ENCODE data around the gene PEX14. TPM values are rescaled to one million over a fixed set of nuclear protein-coding genes. Genes with fewer than 3 reads are reported as not detected.

The PEX14 gene
- total RNA-seq, 1 experiment from 2014 or later = 29.3 TPM

DNA sequence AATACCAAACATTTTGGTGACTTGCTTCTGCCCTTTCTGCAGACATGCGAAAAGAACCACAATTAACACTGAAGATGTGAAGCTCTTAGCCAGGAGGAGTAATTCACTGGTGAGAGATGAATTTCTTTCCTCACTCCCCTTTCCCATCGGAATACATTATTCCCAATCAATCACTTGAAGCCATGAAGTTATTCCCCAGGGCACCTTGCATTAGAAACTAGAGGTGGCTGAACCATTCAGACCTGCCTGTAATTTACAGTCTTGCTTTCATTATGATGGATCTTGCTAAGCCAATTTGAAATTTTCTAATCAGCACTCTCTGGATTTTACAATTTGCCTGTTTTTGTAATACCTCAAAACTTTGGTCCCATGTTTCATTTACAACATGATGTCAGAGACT, 34.4 kb upstream of the PEX14 start:
- Histone ChIP-seq H3K9me2 (ENCODE audit: insufficient read depth) (no peaks in the 10 kb centered on the region), H3K4me2 (ENCODE audit: low read length) (no peak overlapping the region), H3K27ac (ENCODE audit: low read depth, low read length) (no peak overlapping the region), H4K20me1 (ENCODE audit: insufficient read depth) (no peaks in the 10 kb centered on the region), H3K9me3 (ENCODE audit: control insufficient read depth in 1 of 2, insufficient read depth in 1 of 2, low read depth in 1 of 2, low read length in 2 of 2) (no peaks in the 10 kb centered on the region), H3K79me2 (ENCODE audit: insufficient read depth, low read length) (no peaks in the 10 kb centered on the region), H2AFZ (ENCODE audit: low read depth, low read length, poor library complexity, severe bottlenecking) (no peak overlapping the region), H3K4me3 (replicated peaks in 1 of 2; ENCODE audit: low read depth in 1 of 2, low read length in 2 of 2) (no peak overlapping the region), H3K4me1 (ENCODE audit: control insufficient read depth in 1 of 2, insufficient read depth in 2 of 2, low read length in 2 of 2) (no peaks in the 10 kb centered on the region), H3K27me3 (ENCODE audit: insufficient read depth, low read length) (no peaks in the 10 kb centered on the region), H3K9ac (ENCODE audit: low read length) (no peak overlapping the region), H3K36me3 (ENCODE audit: control insufficient read depth in 1 of 2, insufficient read depth in 2 of 2, low read length in 2 of 2) (peaks cover 0 to 4% of the 10 kb centered on the region in 2 experiments; a peak in 1 of 4 replicates)
- ChIA-PET POLR2A (no interaction called here), RAD21 (ENCODE audit: low non-redundant PET in 1 of 2, low total read pairs in 2 of 2, uncharacterized antibody in 2 of 2, unreplicated experiment in 2 of 2) (no interaction called here), CTCF (interaction anchor here (0.6 kb wide), 1 partner anchor 1206 kb away, joined by 3 read pairs; the partner anchor contains the start of gene H6PD)
- intact Hi-C loops (cut with micrococcal nuclease) = no loop called here
- DNase-seq (ENCODE audit: low read depth, low spot score) = no peak
- TF ChIP-seq ZFX (IDR thresholded peaks at IDR 0.05) = no peak
- TF ChIP-seq ZNF274 (IDR thresholded peaks at IDR 0.05; ENCODE audit: low read depth, low read length) = no peak
- no peak for TF ChIP-seq EZH2phosphoT487 (IDR thresholded peaks at IDR 0.05; ENCODE audit: borderline replicate concordance)
- TF ChIP-seq JUND (IDR thresholded peaks at IDR 0.05) = no peak
- TF ChIP-seq SRF (IDR thresholded peaks at IDR 0.05; ENCODE audit: low read depth) = no peak
- TF ChIP-seq, protein P1, sequence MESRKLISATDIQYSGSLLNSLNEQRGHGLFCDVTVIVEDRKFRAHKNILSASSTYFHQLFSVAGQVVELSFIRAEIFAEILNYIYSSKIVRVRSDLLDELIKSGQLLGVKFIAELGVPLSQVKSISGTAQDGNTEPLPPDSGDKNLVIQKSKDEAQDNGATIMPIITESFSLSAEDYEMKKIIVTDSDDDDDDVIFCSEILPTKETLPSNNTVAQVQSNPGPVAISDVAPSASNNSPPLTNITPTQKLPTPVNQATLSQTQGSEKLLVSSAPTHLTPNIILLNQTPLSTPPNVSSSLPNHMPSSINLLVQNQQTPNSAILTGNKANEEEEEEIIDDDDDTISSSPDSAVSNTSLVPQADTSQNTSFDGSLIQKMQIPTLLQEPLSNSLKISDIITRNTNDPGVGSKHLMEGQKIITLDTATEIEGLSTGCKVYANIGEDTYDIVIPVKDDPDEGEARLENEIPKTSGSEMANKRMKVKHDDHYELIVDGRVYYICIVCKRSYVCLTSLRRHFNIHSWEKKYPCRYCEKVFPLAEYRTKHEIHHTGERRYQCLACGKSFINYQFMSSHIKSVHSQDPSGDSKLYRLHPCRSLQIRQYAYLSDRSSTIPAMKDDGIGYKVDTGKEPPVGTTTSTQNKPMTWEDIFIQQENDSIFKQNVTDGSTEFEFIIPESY (IDR thresholded peaks at IDR 0.05; ENCODE audit: extremely low read depth, insufficient replicate concordance, low read length) = no peak
- no peak for TF ChIP-seq ELF1 (IDR thresholded peaks at IDR 0.05; ENCODE audit: borderline replicate concordance, low read depth)
- no peak for TF ChIP-seq RAD21 (IDR thresholded peaks at IDR 0.05; ENCODE audit: low read depth)
- no peak for TF ChIP-seq FOSL1 (IDR thresholded peaks at IDR 0.05; ENCODE audit: low read depth)
- no peak for TF ChIP-seq EZH2 (IDR thresholded peaks at IDR 0.05)
- TF ChIP-seq, protein P2, sequence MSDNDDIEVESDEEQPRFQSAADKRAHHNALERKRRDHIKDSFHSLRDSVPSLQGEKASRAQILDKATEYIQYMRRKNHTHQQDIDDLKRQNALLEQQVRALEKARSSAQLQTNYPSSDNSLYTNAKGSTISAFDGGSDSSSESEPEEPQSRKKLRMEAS (IDR thresholded peaks at IDR 0.05) = no peak
- no peak for TF ChIP-seq POLR2A (IDR thresholded peaks at IDR 0.05; ENCODE audit: borderline replicate concordance, extremely low read depth, insufficient read depth, insufficient read length)
- no peak for TF ChIP-seq CEBPB (IDR thresholded peaks at IDR 0.05; ENCODE audit: low read depth)
- no peak for TF ChIP-seq SP1 (IDR thresholded peaks at IDR 0.05; ENCODE audit: low read depth)
- no peak for TF ChIP-seq YY1 (IDR thresholded peaks at IDR 0.05; ENCODE audit: extremely low read depth, insufficient replicate concordance, low read depth, low read length)
- no peak for TF ChIP-seq TCF7L2 (IDR thresholded peaks at IDR 0.05; ENCODE audit: borderline replicate concordance, extremely low read depth, insufficient read depth, insufficient read length)
- no peak for TF ChIP-seq CBX3 (IDR thresholded peaks at IDR 0.05; ENCODE audit: low read depth)
- TF ChIP-seq EGR1 (IDR thresholded peaks at IDR 0.05; ENCODE audit: low read depth) = no peak
- no peak for TF ChIP-seq POLR2AphosphoS5 (IDR thresholded peaks at IDR 0.05; ENCODE audit: low read depth, low read length)
- BruUV-seq (replicated peaks) = no TSS peak
- no peak for ATAC-seq
